Parathyroid adenoma (tissue), 2 donors: ENCODE data around the gene LINGO4.
A peak's percentile ranks its signal among the peaks of the same experiment; 100 is the strongest.

Source experiments
- H2AFZ ChIP-seq: fragments of 300-600 bp; sonication (generic); one replicate; pipeline ENCODE4 v1.7.0; 2017; ENCODE audit warnings: antibody characterized with exemption, mild to moderate bottlenecking
- H3K27ac ChIP-seq: fragments of 300-600 bp; sonication (generic); one replicate; pipeline ENCODE4 v1.7.0; 2017
- H3K27me3 ChIP-seq: fragments of 300-600 bp; sonication (generic); one replicate; pipeline ENCODE4 v1.7.0; 2017; ENCODE audit warnings: low read length; ENCODE audit not compliant: control insufficient read depth, insufficient read depth
- H3K36me3 ChIP-seq: fragments of 300-600 bp; sonication (generic); one replicate; pipeline ENCODE4 v1.7.0; 2017; ENCODE audit warnings: low read length; ENCODE audit not compliant: control insufficient read depth, insufficient read depth
- H3K4me1 ChIP-seq: fragments of 300-600 bp; sonication (generic); one replicate; pipeline ENCODE4 v1.7.0; 2017; ENCODE audit warnings: control low read depth
- H3K4me2 ChIP-seq: fragments of 300-600 bp; sonication (generic); one replicate; pipeline ENCODE4 v1.7.0; 2017; ENCODE audit warnings: low read length
- H3K4me3 ChIP-seq: fragments of 300-600 bp; sonication (generic); one replicate; pipeline ENCODE4 v1.7.0; 2017; ENCODE audit warnings: low read depth, low read length
- H3K79me2 ChIP-seq: fragments of 300-600 bp; sonication (generic); one replicate; pipeline ENCODE4 v1.7.0; 2017; ENCODE audit warnings: control low read depth
- H3K9ac ChIP-seq: fragments of 300-600 bp; sonication (generic); one replicate; pipeline ENCODE4 v1.7.0; 2017; ENCODE audit warnings: mild to moderate bottlenecking
- H3K9me3 ChIP-seq: fragments of 300-600 bp; sonication (generic); one replicate; pipeline ENCODE4 v1.7.0; 2017; ENCODE audit warnings: low read length; ENCODE audit not compliant: control insufficient read depth
- CTCF ChIP-seq: fragments of 300-600 bp; sonication (generic); IDR thresholded peaks from one replicate; pipeline ENCODE4 v1.7.0; 2017; ENCODE audit warnings: antibody characterized with exemption, mild to moderate bottlenecking
- donor health status: primary hyperparathyroidism.

LINGO4 gene

GRCh38 chr1:151829352-151830046, 24.3 kb upstream of the LINGO4 start:
- Histone ChIP-seq H3K27me3 (no peaks in the 10 kb centered on the region), H3K4me2 (peak overlapping the region; percentile 62), H3K4me3 (no peak overlapping the region), H3K9me3 (no peaks in the 10 kb centered on the region), H3K9ac (no peak overlapping the region), H2AFZ (no peak overlapping the region), H3K79me2 (no peaks in the 10 kb centered on the region), H3K36me3 (no peaks in the 10 kb centered on the region), H3K4me1 (peaks cover 32% of the 10 kb centered on the region), H3K27ac (peak overlapping the region; percentile 70)
- no peak for TF ChIP-seq CTCF

- H3K4me2 ChIP-seq, result peak overlapping the region; percentile 45
- H2AFZ ChIP-seq, result no peak overlapping the region
- H3K9me3 ChIP-seq, result no peaks in the 10 kb centered on the region
- no peak for TF ChIP-seq CTCF
- H3K4me3 ChIP-seq, result no peak overlapping the region
- H3K9ac ChIP-seq, result no peak overlapping the region
- peak overlapping the region; percentile 70 for H3K27ac ChIP-seq
- H3K4me1 ChIP-seq, result peaks cover 32% of the 10 kb centered on the region
- no peaks in the 10 kb centered on the region for H3K79me2 ChIP-seq
- H3K27me3 ChIP-seq, result no peaks in the 10 kb centered on the region
- no peaks in the 10 kb centered on the region for H3K36me3 ChIP-seq
Measured at GRCh38 chr1:151828921-151829320, 23.7 kb upstream of the LINGO4 start.

- H3K4me1 ChIP-seq, result peaks cover 28% of the 10 kb centered on the region
- no peak overlapping the region for H3K9ac ChIP-seq
- TF ChIP-seq CTCF, result no peak
- H3K79me2 ChIP-seq, result no peaks in the 10 kb centered on the region
- no peak overlapping the region for H3K27ac ChIP-seq
- no peak overlapping the region for H3K4me3 ChIP-seq
- H3K27me3 ChIP-seq, result no peaks in the 10 kb centered on the region
- H3K36me3 ChIP-seq, result no peaks in the 10 kb centered on the region
- no peaks in the 10 kb centered on the region for H3K9me3 ChIP-seq
- H2AFZ ChIP-seq, result no peak overlapping the region
- no peak overlapping the region for H3K4me2 ChIP-seq
Measured at GRCh38 chr1:151827853-151828252, 22.6 kb upstream of the LINGO4 start.

GRCh38 chr1:151825751-151826660, 20.8 kb upstream of the LINGO4 start:
- Histone ChIP-seq H3K9me3 (no peaks in the 10 kb centered on the region), H3K4me1 (peaks cover 23% of the 10 kb centered on the region), H3K4me2 (no peak overlapping the region), H3K9ac (no peak overlapping the region), H3K4me3 (no peak overlapping the region), H3K79me2 (no peaks in the 10 kb centered on the region), H3K27ac (no peak overlapping the region), H2AFZ (no peak overlapping the region), H3K27me3 (no peaks in the 10 kb centered on the region), H3K36me3 (no peaks in the 10 kb centered on the region)
- TF ChIP-seq CTCF, result no peak
